OCI-LY3 (cell line): Measurements from ENCODE around the gene RPL38.

Experiments
- H2AFZ ChIP-seq: fragments of 200-600, 300-600 bp; shearing (Covaris generic); 2 replicates; pipeline ENCODE4 v1.6.0; 2014; ENCODE audit warnings: antibody characterized with exemption, low read depth, low read length
- H3K27ac ChIP-seq: fragments of 200-600, 300-600 bp; sonication (generic); 2 replicates; pipeline ENCODE4 v1.5.1; 2014; ENCODE audit warnings: mild to moderate bottlenecking, low read length, moderate library complexity, mixed read lengths
- H3K27me3 ChIP-seq: fragments of 200-600, 300-600 bp; sonication (generic); 2 replicates; pipeline ENCODE4 v1.6.1; 2014; ENCODE audit warnings: low read depth, low read length, mixed read lengths
- H3K36me3 ChIP-seq: fragments of 200-600, 300-600 bp; sonication (generic); replicated peaks from 2 replicates; pipeline ENCODE3; 2014; ENCODE audit warnings: low read depth, low read length, mixed read lengths
- H3K4me1 ChIP-seq: fragments of 300-600, 200-600 bp; sonication (generic); 2 replicates; pipeline ENCODE4 v1.6.1; 2014; ENCODE audit warnings: low read length, mixed read lengths
- H3K4me2 ChIP-seq: fragments of 200-600, 300-600 bp; sonication (generic); 2 replicates; pipeline ENCODE4 v1.6.1; 2014; ENCODE audit warnings: low read length, mixed read lengths
- H3K4me3 ChIP-seq: fragments of 300-600, 200-600 bp; sonication (generic); 2 replicates; pipeline ENCODE4 v1.5.1; 2014; ENCODE audit warnings: antibody characterized with exemption, mild to moderate bottlenecking, low read length, moderate library complexity
- H3K79me2 ChIP-seq: fragments of 300-600, 200-600 bp; shearing (Covaris generic); 2 replicates; pipeline ENCODE4 v1.6.1; 2014; ENCODE audit warnings: mild to moderate bottlenecking, low read length, mixed read lengths
- H3K9ac ChIP-seq: fragments of 300-600, 200-600 bp; shearing (Covaris generic); 2 replicates; pipeline ENCODE4 v1.6.0; 2014; ENCODE audit warnings: mild to moderate bottlenecking, low read length, moderate library complexity
- H3K9me3 ChIP-seq: fragments of 200-600, 300-600 bp; shearing (Covaris generic); 2 replicates; pipeline ENCODE4 v1.6.1; 2014; ENCODE audit warnings: low read length, mixed read lengths; ENCODE audit not compliant: insufficient read depth
- H4K20me1 ChIP-seq: fragments of 200-600, 300-600 bp; sonication (generic); 2 replicates; pipeline ENCODE4 v1.6.1; 2016; ENCODE audit warnings: low read length, mixed read lengths; ENCODE audit not compliant: insufficient read depth
- CTCF ChIP-seq: fragments of 200-600, 300-600 bp; sonication (generic); IDR thresholded peaks from 2 replicates; pipeline ENCODE4 v1.5.1; 2014; ENCODE audit warnings: antibody characterized with exemption, low read length, low read depth
- EZH2phosphoT487 ChIP-seq: fragments of 200-600 bp; shearing (Covaris generic); IDR thresholded peaks from 2 replicates; pipeline ENCODE4 v1.6.1; 2018; ENCODE audit warnings: antibody characterized with exemption, mixed run types, low read depth

The RPL38 gene

DNA sequence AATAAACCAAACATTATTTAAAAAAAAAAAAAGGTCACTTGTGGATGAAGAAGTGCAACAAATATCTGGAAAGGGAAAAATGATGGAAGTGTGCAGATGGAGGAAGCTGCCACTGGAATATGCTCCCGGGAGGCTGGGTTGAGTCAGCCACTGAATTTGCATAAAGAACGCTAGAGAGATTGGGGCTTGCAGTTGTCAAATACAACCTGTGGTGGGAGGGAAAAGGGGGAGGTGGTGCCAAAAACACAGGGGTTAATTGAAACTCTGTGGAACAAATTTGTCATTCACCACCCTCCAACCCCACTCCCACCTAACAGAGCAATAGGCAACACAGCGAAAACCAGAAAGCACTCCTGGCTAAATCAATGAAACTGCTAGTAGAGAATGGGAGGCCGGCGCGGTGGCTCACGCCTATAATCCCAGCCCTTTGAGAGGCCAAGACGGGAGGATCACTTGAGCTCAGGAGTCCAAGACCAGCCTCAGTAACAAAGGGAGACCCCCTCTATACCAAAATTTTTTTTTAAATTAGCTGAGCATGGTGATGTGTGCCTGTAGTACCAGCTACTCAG, 37.6 kb upstream of the RPL38 start:
- Histone ChIP-seq H3K27me3 (peaks cover 18% of the 10 kb centered on the region), H2AFZ (no peak overlapping the region), H3K9ac (no peak overlapping the region), H3K4me3 (no peak overlapping the region), H3K9me3 (no peaks in the 10 kb centered on the region), H3K36me3 (no peaks in the 10 kb centered on the region), H3K79me2 (no peaks in the 10 kb centered on the region), H4K20me1 (no peaks in the 10 kb centered on the region), H3K4me2 (no peak overlapping the region), H3K27ac (no peak overlapping the region), H3K4me1 (no peaks in the 10 kb centered on the region)
- no peak for TF ChIP-seq CTCF
- TF ChIP-seq EZH2phosphoT487: no peak

DNA sequence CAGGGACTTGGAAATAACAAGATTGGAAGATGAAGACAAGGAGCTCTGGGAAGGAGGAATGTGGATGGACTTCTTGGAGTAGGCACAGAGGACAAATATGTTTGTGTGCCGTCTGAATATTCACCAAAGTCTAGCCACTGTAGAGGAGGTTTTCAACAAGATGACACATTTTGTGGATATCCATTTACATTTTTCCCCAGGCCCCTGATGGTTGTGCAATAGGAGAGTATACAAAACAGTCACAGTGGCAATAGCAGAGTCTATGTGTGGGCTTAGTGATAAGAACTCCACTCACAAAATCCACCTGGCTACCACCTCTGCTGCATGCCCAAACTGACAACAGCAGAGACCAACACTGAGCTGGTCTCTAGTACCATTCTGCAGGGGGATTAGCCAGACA, 32.6 kb upstream of the RPL38 start:
- Histone ChIP-seq H3K36me3 (no peaks in the 10 kb centered on the region), H3K4me3 (no peak overlapping the region), H3K4me2 (no peak overlapping the region), H3K27me3 (peaks cover 33% of the 10 kb centered on the region), H3K27ac (no peak overlapping the region), H4K20me1 (no peaks in the 10 kb centered on the region), H3K9me3 (no peaks in the 10 kb centered on the region), H2AFZ (no peak overlapping the region), H3K4me1 (no peaks in the 10 kb centered on the region), H3K9ac (no peak overlapping the region), H3K79me2 (no peaks in the 10 kb centered on the region)
- TF ChIP-seq EZH2phosphoT487: no peak
- TF ChIP-seq CTCF: no peak

DNA sequence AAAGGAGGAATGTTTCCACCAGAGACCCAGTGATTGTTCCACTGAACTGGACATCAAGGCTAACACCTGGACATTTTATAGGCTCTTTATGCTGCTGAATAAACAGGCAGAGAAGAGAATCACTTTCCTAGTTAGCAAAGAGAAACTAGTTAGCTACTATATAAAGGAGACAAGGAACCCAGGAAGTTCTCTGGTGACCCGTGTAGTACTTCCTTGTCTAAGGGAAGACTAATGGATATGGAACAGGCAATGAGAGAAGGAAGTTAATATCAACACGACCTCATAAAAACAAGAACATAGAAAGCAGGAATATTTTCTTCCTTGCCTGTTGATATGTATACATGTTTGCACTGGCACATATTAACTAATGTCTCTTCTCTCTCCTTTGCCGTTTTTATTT, 30.8 kb upstream of the RPL38 start:
- no peak for TF ChIP-seq EZH2phosphoT487
- TF ChIP-seq CTCF: no peak
- Histone ChIP-seq H3K4me2 (no peak overlapping the region), H3K36me3 (no peaks in the 10 kb centered on the region), H3K9me3 (no peaks in the 10 kb centered on the region), H4K20me1 (no peaks in the 10 kb centered on the region), H2AFZ (no peak overlapping the region), H3K4me1 (no peaks in the 10 kb centered on the region), H3K79me2 (no peaks in the 10 kb centered on the region), H3K27ac (no peak overlapping the region), H3K4me3 (no peak overlapping the region), H3K27me3 (peaks cover 29% of the 10 kb centered on the region), H3K9ac (no peak overlapping the region)

- H3K36me3 ChIP-seq: no peaks in the 10 kb centered on the region
- H2AFZ ChIP-seq: no peak overlapping the region
- no peaks in the 10 kb centered on the region for H3K79me2 ChIP-seq
- H3K4me1 ChIP-seq: no peaks in the 10 kb centered on the region
- no peaks in the 10 kb centered on the region for H3K9me3 ChIP-seq
- H3K27ac ChIP-seq: no peak overlapping the region
- H3K9ac ChIP-seq: no peak overlapping the region
- peaks cover 34% of the 10 kb centered on the region for H3K27me3 ChIP-seq
- TF ChIP-seq EZH2phosphoT487 (no peak), CTCF (peak; percentile 84)
- no peak overlapping the region for H3K4me3 ChIP-seq
- H3K4me2 ChIP-seq: no peak overlapping the region
- H4K20me1 ChIP-seq: no peaks in the 10 kb centered on the region
Measured at GRCh38 chr17:74176546-74177001, 26.9 kb upstream of the RPL38 start.
